Transverse colon (tissue), 3 donors: ENCODE measurements around the gene GPT2.
"Not testable (repeated sequence)": the region's sequence is repeated elsewhere in the genome, so short reads cannot be mapped to it uniquely, and the experiment has no call there.

Experiments used
- EP300 ChIP-seq: sonication (generic); formaldehyde crosslinking; IDR thresholded peaks from one replicate; pipeline ENCODE4 v1.6.1; 2017; ENCODE audit warnings: antibody characterized with exemption, low read depth
- POLR2A ChIP-seq: fragments of 450-650 bp; IDR thresholded peaks from one replicate; pipeline ENCODE4 v1.6.1; 2016; ENCODE audit warnings: antibody characterized with exemption, mild to moderate bottlenecking, moderate library complexity
- TF ChIP-seq, protein P1 (sequence below), 5 experiments: fragments of 200-600 bp in 3 of 5; fragments of 450-650 bp in 2 of 5; sonication (generic) in 3 of 5; IDR thresholded peaks; 1 replicate in 2 of 5; 2 replicates in 3 of 5; pipeline ENCODE4 v1.5.1; 2016 to 2017; ENCODE audit warnings: antibody characterized with exemption in 5 of 5, inconsistent platforms in 3 of 5, mild to moderate bottlenecking in 2 of 5, moderate library complexity in 1 of 5

DNA sequence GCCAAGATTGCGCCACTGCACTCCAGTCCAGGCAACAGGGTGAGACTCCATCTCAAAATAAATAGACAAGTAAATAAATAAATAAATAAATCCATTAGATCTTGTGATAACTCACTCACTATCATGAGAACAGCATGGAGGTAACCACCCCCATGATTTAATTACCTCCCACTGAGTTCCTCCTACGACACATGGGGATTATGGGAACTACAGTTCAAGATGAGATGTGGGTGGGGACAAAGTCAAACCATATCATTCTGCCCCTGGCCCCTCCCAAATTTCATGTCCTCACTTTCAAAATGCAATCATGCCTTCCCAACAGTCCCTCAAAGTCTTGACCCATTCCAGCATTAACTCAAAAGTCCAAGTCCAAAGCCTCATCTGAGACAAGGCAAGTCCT is 16.7 kb upstream of the GPT2 start:
- not testable (repeated sequence) for TF ChIP-seq POLR2A, EP300
- TF ChIP-seq, protein P1, sequence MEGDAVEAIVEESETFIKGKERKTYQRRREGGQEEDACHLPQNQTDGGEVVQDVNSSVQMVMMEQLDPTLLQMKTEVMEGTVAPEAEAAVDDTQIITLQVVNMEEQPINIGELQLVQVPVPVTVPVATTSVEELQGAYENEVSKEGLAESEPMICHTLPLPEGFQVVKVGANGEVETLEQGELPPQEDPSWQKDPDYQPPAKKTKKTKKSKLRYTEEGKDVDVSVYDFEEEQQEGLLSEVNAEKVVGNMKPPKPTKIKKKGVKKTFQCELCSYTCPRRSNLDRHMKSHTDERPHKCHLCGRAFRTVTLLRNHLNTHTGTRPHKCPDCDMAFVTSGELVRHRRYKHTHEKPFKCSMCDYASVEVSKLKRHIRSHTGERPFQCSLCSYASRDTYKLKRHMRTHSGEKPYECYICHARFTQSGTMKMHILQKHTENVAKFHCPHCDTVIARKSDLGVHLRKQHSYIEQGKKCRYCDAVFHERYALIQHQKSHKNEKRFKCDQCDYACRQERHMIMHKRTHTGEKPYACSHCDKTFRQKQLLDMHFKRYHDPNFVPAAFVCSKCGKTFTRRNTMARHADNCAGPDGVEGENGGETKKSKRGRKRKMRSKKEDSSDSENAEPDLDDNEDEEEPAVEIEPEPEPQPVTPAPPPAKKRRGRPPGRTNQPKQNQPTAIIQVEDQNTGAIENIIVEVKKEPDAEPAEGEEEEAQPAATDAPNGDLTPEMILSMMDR (IDR thresholded peaks at IDR 0.05), result not testable (repeated sequence)
